Stimulated activated CD8-positive, alpha-beta memory T cell treated with anti-CD3 and anti-CD28 coated beads, Interleukin-4, amount 100 ng/mL, for 48 hours (primary cell): ENCODE results near the gene PTN.
"Not testable (repeated sequence)": the region's sequence is repeated elsewhere in the genome, so short reads cannot be mapped to it uniquely, and the experiment has no call there.

Experiments used
- DNase-seq: peaks from one replicate; pipeline ENCODE4 v3.0.0-alpha.2; 2020

PTN gene

GRCh38 chr7:137324796-137325696 is 18.5 kb downstream of the PTN start:
- no peak for DNase-seq

GRCh38 chr7:137316648-137317353 is 26.7 kb downstream of the PTN start:
- DNase-seq = no peak

GRCh38 chr7:137313201-137313600 is 30.3 kb downstream of the PTN start:
- no peak for DNase-seq

- no peak for DNase-seq
Observed at GRCh38 chr7:137306748-137307147, 36.8 kb downstream of the PTN start.

- no peak for DNase-seq
Observed at GRCh38 chr7:137305901-137306621, 37.5 kb downstream of the PTN start.

- DNase-seq = no peak
Observed at GRCh38 chr7:137304624-137305235, 38.8 kb downstream of the PTN start.

GRCh38 chr7:137304165-137304564 is 39.4 kb downstream of the PTN start:
- DNase-seq = no peak

- no peak for DNase-seq
Observed at GRCh38 chr7:137302081-137302480, 41.5 kb downstream of the PTN start.

- DNase-seq = no peak
Observed at GRCh38 chr7:137298464-137298794, 45.1 kb downstream of the PTN start.

GRCh38 chr7:137297551-137298463 is 45.7 kb downstream of the PTN start:
- DNase-seq = no peak

GRCh38 chr7:137296576-137296975 is 47.0 kb downstream of the PTN start:
- no peak for DNase-seq

- DNase-seq = no peak
Observed at GRCh38 chr7:137295739-137296324, 47.7 kb downstream of the PTN start.

- no peak for DNase-seq
Observed at GRCh38 chr7:137289101-137289500, 54.4 kb downstream of the PTN start.

- DNase-seq = no peak
Observed at GRCh38 chr7:137287651-137288258, 55.8 kb downstream of the PTN start.

GRCh38 chr7:137283153-137283552 is 60.4 kb downstream of the PTN start:
- DNase-seq = no peak

- no peak for DNase-seq
Observed at GRCh38 chr7:137282043-137282442, 61.5 kb downstream of the PTN start.

GRCh38 chr7:137276189-137276588 is 67.3 kb downstream of the PTN start:
- no peak for DNase-seq

- DNase-seq = no peak
Observed at GRCh38 chr7:137272249-137272648, 71.3 kb downstream of the PTN start.

GRCh38 chr7:137269240-137269639 is 74.3 kb downstream of the PTN start:
- DNase-seq = no peak

- not testable (repeated sequence) for DNase-seq
Observed at GRCh38 chr7:137268001-137268865, 75.3 kb downstream of the PTN start.
